HEK293 (cell line): ENCODE measurements around the gene ERAP2.

Source experiments
- CTCF ChIA-PET: fragments of 350-600 bp; formaldehyde crosslinking; extraction: SDS; loops from one replicate; lab custom pipeline; 2021; ENCODE audit warnings: antibody characterized with exemption; lab: Yijun Ruan, JAX
- POLR2A ChIA-PET: fragments of 300-600 bp; formaldehyde crosslinking; extraction: SDS; loops from one replicate; lab custom pipeline; 2020; ENCODE audit warnings: antibody characterized with exemption, inconsistent platforms; lab: Yijun Ruan, JAX
- H3K27ac ChIP-seq: fragments of 200-500 bp; sonication (Bioruptor generic); 2 replicates; pipeline ENCODE4 v1.5.1; 2014; ENCODE audit warnings: low read depth, low read length, control low read depth, inconsistent platforms; ENCODE audit errors: extremely low read depth
- H3K36me3 ChIP-seq, 2 experiments: fragments of 200-500 bp in 1 of 2; sonication (Bioruptor generic) in 1 of 2; 1 replicate in 1 of 2; 2 replicates in 1 of 2; pipeline ENCODE4 v1.5.1; 2014 to 2017; ENCODE audit warnings: inconsistent platforms in 2 of 2, low read length in 2 of 2; ENCODE audit not compliant: control insufficient read depth in 2 of 2, insufficient read depth in 1 of 2
- H3K4me1 ChIP-seq: fragments of 200-500 bp; sonication (Bioruptor generic); 2 replicates; pipeline ENCODE4 v1.5.1; 2014; ENCODE audit warnings: mild to moderate bottlenecking, low read length, inconsistent platforms; ENCODE audit not compliant: control insufficient read depth, insufficient read depth
- H3K4me3 ChIP-seq: 2 replicates; pipeline ENCODE4 v1.5.1; 2011; ENCODE audit warnings: low read depth, mild to moderate bottlenecking, control low read depth, low read length, moderate library complexity
- H3K9me3 ChIP-seq: fragments of 200-500 bp; sonication (Bioruptor generic); 2 replicates; pipeline ENCODE4 v1.5.1; 2014; ENCODE audit warnings: low read depth, low read length, inconsistent platforms; ENCODE audit not compliant: control insufficient read depth, insufficient read depth
- ELK4 ChIP-seq: IDR thresholded peaks from 2 replicates; pipeline ENCODE4 v1.6.1; 2011; ENCODE audit warnings: mild to moderate bottlenecking, low read depth, low read length, borderline replicate concordance
- GLIS1 ChIP-seq: fragments of 450-650 bp; formaldehyde crosslinking; IDR thresholded peaks from 2 replicates; pipeline ENCODE4 v1.5.1; 2016; ENCODE audit warnings: missing biosample characterization, missing genetic modification characterization
- HOXA7 ChIP-seq: sonication (generic); formaldehyde crosslinking; IDR thresholded peaks from 2 replicates; pipeline ENCODE4 v1.8.1; 2022; ENCODE audit warnings: missing genetic modification reagents, borderline replicate concordance
- IKZF3 ChIP-seq: fragments of 450-650 bp; IDR thresholded peaks from 2 replicates; pipeline ENCODE4 v1.5.0; 2018; ENCODE audit warnings: missing biosample characterization, mild to moderate bottlenecking, missing genetic modification characterization, moderate library complexity
- OSR2 ChIP-seq: fragments of 450-650 bp; formaldehyde crosslinking; IDR thresholded peaks from 2 replicates; pipeline ENCODE4 v1.5.1; 2016; ENCODE audit warnings: missing biosample characterization, missing genetic modification characterization
- TCF7L2 ChIP-seq: IDR thresholded peaks from 2 replicates; pipeline ENCODE4 v1.6.1; 2011; ENCODE audit warnings: low read depth, mild to moderate bottlenecking, inconsistent platforms, low read length, moderate library complexity, borderline replicate concordance
- ZBTB17 ChIP-seq: fragments of 450-650 bp; formaldehyde crosslinking; IDR thresholded peaks from 2 replicates; pipeline ENCODE4 v1.5.1; 2016; ENCODE audit warnings: missing biosample characterization, missing genetic modification characterization
- ZBTB26 ChIP-seq: fragments of 450-650 bp; formaldehyde crosslinking; optimal IDR thresholded peaks from 2 replicates; pipeline ENCODE3; 2016; ENCODE audit warnings: missing biosample characterization, mild to moderate bottlenecking, missing genetic modification characterization
- ZBTB44 ChIP-seq: fragments of 450-650 bp; IDR thresholded peaks from 2 replicates; pipeline ENCODE4 v1.5.1; 2018; ENCODE audit warnings: missing biosample characterization, mild to moderate bottlenecking, missing genetic modification characterization
- ZEB2 ChIP-seq: fragments of 450-650 bp; formaldehyde crosslinking; IDR thresholded peaks from 2 replicates; pipeline ENCODE4 v1.5.1; 2016; ENCODE audit warnings: missing biosample characterization, missing genetic modification characterization
- ZNF112 ChIP-seq: fragments of 450-650 bp; formaldehyde crosslinking; IDR thresholded peaks from 2 replicates; pipeline ENCODE4 v1.5.0; 2017; ENCODE audit warnings: missing biosample characterization, missing genetic modification characterization
- ZNF175 ChIP-seq: fragments of 450-650 bp; formaldehyde crosslinking; IDR thresholded peaks from 2 replicates; pipeline ENCODE4 v1.5.1; 2016; ENCODE audit warnings: missing biosample characterization, missing genetic modification characterization
- ZNF184 ChIP-seq: fragments of 450-650 bp; IDR thresholded peaks from 2 replicates; pipeline ENCODE4 v1.5.1; 2018; ENCODE audit warnings: missing biosample characterization, mild to moderate bottlenecking, missing genetic modification characterization
- ZNF324 ChIP-seq: fragments of 450-650 bp; formaldehyde crosslinking; IDR thresholded peaks from 2 replicates; pipeline ENCODE4 v1.5.1; 2016; ENCODE audit warnings: missing biosample characterization, missing genetic modification characterization
- ZNF335 ChIP-seq: fragments of 450-650 bp; formaldehyde crosslinking; conservative IDR thresholded peaks from 2 replicates; pipeline ENCODE4 v1.5.1; 2016; ENCODE audit warnings: missing biosample characterization, missing genetic modification characterization
- ZNF366 ChIP-seq: fragments of 450-650 bp; formaldehyde crosslinking; conservative IDR thresholded peaks from 2 replicates; pipeline ENCODE4 v1.5.1; 2016; ENCODE audit warnings: missing biosample characterization, missing genetic modification characterization
- ZNF398 ChIP-seq: fragments of 450-650 bp; formaldehyde crosslinking; IDR thresholded peaks from 2 replicates; pipeline ENCODE4 v1.5.1; 2017; ENCODE audit warnings: missing biosample characterization, missing genetic modification characterization
- ZNF416 ChIP-seq: fragments of 450-650 bp; formaldehyde crosslinking; IDR thresholded peaks from 2 replicates; pipeline ENCODE4 v1.5.1; 2016; ENCODE audit warnings: missing biosample characterization, missing genetic modification characterization
- ZNF449 ChIP-seq: fragments of 450-650 bp; formaldehyde crosslinking; IDR thresholded peaks from 2 replicates; pipeline ENCODE4 v1.5.1; 2017; ENCODE audit warnings: missing biosample characterization, mild to moderate bottlenecking, missing genetic modification characterization, moderate library complexity
- ZNF580 ChIP-seq: fragments of 450-650 bp; formaldehyde crosslinking; IDR thresholded peaks from 2 replicates; pipeline ENCODE4 v1.5.1; 2016; ENCODE audit warnings: missing biosample characterization, missing genetic modification characterization
- ZNF677 ChIP-seq: fragments of 450-650 bp; IDR thresholded peaks from 2 replicates; pipeline ENCODE4 v1.5.0; 2018; ENCODE audit warnings: missing biosample characterization, mild to moderate bottlenecking, missing genetic modification characterization, moderate library complexity
- ZNF776 ChIP-seq: fragments of 450-650 bp; formaldehyde crosslinking; IDR thresholded peaks from 2 replicates; pipeline ENCODE4 v1.5.0; 2017; ENCODE audit warnings: missing biosample characterization, missing genetic modification characterization, borderline replicate concordance
- ZSCAN23 ChIP-seq: fragments of 450-650 bp; formaldehyde crosslinking; IDR thresholded peaks from 2 replicates; pipeline ENCODE4 v1.5.1; 2016; ENCODE audit warnings: missing biosample characterization, missing genetic modification characterization

ERAP2 gene

GRCh38 chr5:96874631-96875030, 1.7 kb upstream of the ERAP2 start (continued):
- no peak for TF ChIP-seq ZNF449 (tag by site-specific recombination)
- no peak for TF ChIP-seq ZNF112 (tag by site-specific recombination)

GRCh38 chr5:96875791-96876291, 459 bp upstream of the ERAP2 start:
- CTCF ChIA-PET: interaction anchor here (0.6 to 2.3 kb wide), 6 partner anchors 38 to 531 kb away, joined by 3 to 8 read pairs (median 4); no protein-coding TSS in a partner anchor
- POLR2A ChIA-PET: interaction anchor here (1.0 to 1.5 kb wide), 2 partner anchors 60 to 68 kb away, joined by 3 to 7 read pairs; partner anchors contain the start of genes ERAP1 and LNPEP

More at GRCh38 chr5:96875791-96876291, 459 bp upstream of the ERAP2 start:
- no peaks in the 10 kb centered on the region; the same call in 1 of the 2 replicates for H3K4me1 ChIP-seq
- H3K4me3 ChIP-seq: peak overlapping the region; percentile 49
- no peaks in the 10 kb centered on the region for H3K36me3 ChIP-seq
- peak overlapping the region; percentile 27; the same call in 1 of the 2 replicates for H3K27ac ChIP-seq
- no peaks in the 10 kb centered on the region for H3K9me3 ChIP-seq
- TF ChIP-seq ZNF449 (tag by site-specific recombination) (peak; percentile 91), ELK4 (no peak), ZNF416 (tag by site-specific recombination) (no peak), ZNF677 (tag by site-specific recombination) (no peak), TCF7L2 (peak; percentile 70; the same call in 1 of the 2 replicates), ZNF398 (no peak), ZBTB17 (peak; percentile 62; the same call in 1 of the 2 replicates), ZBTB26 (tag by site-specific recombination) (no peak), ZSCAN23 (tag by site-specific recombination) (no peak), ZNF366 (peak; percentile 58; the same call in 1 of the 2 replicates), ZNF324 (tag by site-specific recombination) (no peak), GLIS1 (tag by site-specific recombination) (peak; percentile 61; the same call in 1 of the 2 replicates), ZEB2 (0 out of 2 replicates have a peak, but pooled peaks have one; percentile 51), OSR2 (peak; percentile 51; the same call in 1 of the 2 replicates), HOXA7 (CRISPR knock-in tag) (no peak), ZNF776 (tag by site-specific recombination) (no peak), IKZF3 (tag by site-specific recombination) (0 out of 2 replicates have a peak, but pooled peaks have one; percentile 6), ZNF580 (0 out of 2 replicates have a peak, but pooled peaks have one; percentile 16), ZNF184 (tag by site-specific recombination) (no peak), ZBTB44 (no peak), ZNF335 (tag by site-specific recombination) (peak; percentile 56), ZNF175 (tag by site-specific recombination) (no peak)
